HepG2 (cell line): Measurements from ENCODE around the gene ULK3. TPM values are rescaled to one million over a fixed set of nuclear protein-coding genes. Genes with fewer than 3 reads are reported as not detected.

Source experiments
- ATAC-seq: fragments of 200-7000 bp; cut with Tn5 transposase; 3 replicates; pipeline ENCODE4 v1.9.1; 2020; ENCODE audit warnings: mild to moderate bottlenecking, moderate library complexity
- BruUV-seq: library from RNA; stranded (reverse); fragments of 400-500 nt; replicated peaks from 2 replicates; lab custom pipeline; 2021; lab: Mats Ljungman, UMichigan
- CTCF ChIA-PET: fragments of 300-600 bp; formaldehyde crosslinking; extraction: SDS; loops from one replicate; lab custom pipeline; 2021; ENCODE audit warnings: low total read pairs, inconsistent platforms, low intra/inter-chr PET ratio; lab: Yijun Ruan, JAX
- POLR2A ChIA-PET: fragments of 350-600 bp; sonication (Branson Sonifier 250); formaldehyde crosslinking; loops from one replicate; lab custom pipeline; 2020; ENCODE audit warnings: antibody characterized with exemption, inconsistent platforms; lab: Yijun Ruan, JAX
- DNase-seq: peaks from one replicate; pipeline ENCODE4 v3.0.0-alpha.2; 2015; ENCODE audit warnings: low spot score
- FAIRE-seq: peaks from 3 replicates; lab custom pipeline; 2011; peaks lifted over from hg19 to GRCh38; lab: Jason Lieb, UNC
- H2AFZ ChIP-seq: one replicate; pipeline ENCODE4 v1.6.1; 2011; ENCODE audit warnings: low read length, inconsistent platforms
- H3K27ac ChIP-seq: fragments of 300-600 bp; 3 replicates; pipeline ENCODE4 v1.8.0; 2011; ENCODE audit warnings: mixed run types, mild to moderate bottlenecking, mixed read lengths, low read length, inconsistent platforms; ENCODE audit not compliant: insufficient read depth; ENCODE audit errors: extremely low read length
- H3K27me3 ChIP-seq, 2 experiments: fragments of 200-600 bp in 1 of 2; 2 replicates in 1 of 2; 3 replicates in 1 of 2; pipeline versions ENCODE4 v1.6.0 to v1.8.0; 2011; ENCODE audit warnings: low read length in 2 of 2, mild to moderate bottlenecking in 2 of 2, moderate library complexity in 2 of 2, inconsistent platforms in 1 of 2; ENCODE audit not compliant: insufficient read depth in 2 of 2, control insufficient read depth in 1 of 2
- H3K36me3 ChIP-seq, 2 experiments: fragments of 200-600 bp in 1 of 2; replicated peaks in 1 of 2; 2 replicates in 1 of 2; 3 replicates in 1 of 2; pipeline versions ENCODE4 v1.5.1 to v1.8.0; 2011; ENCODE audit warnings: low read length in 2 of 2, inconsistent platforms in 1 of 2; ENCODE audit not compliant: insufficient read depth in 2 of 2, control insufficient read depth in 1 of 2
- H3K4me1 ChIP-seq: 2 replicates; pipeline ENCODE4 v1.5.1; 2012; ENCODE audit warnings: low read length, inconsistent platforms; ENCODE audit not compliant: insufficient read depth
- H3K4me2 ChIP-seq: 2 replicates; pipeline ENCODE4 v1.6.0; 2011; ENCODE audit warnings: low read depth, low read length, inconsistent platforms
- H3K4me3 ChIP-seq, 3 experiments: fragments of 200-600 bp in 1 of 3; sonication (generic), shearing (Covaris generic) in 1 of 3; replicated peaks in 1 of 3; 2 replicates each; pipeline ENCODE4 v1.5.1; 2011 to 2016; ENCODE audit warnings: low read length in 3 of 3, inconsistent platforms in 2 of 3, low read depth in 2 of 3, mild to moderate bottlenecking in 2 of 3, control low read depth in 1 of 3, mixed read lengths in 1 of 3; ENCODE audit not compliant: insufficient read depth in 1 of 3
- H3K79me2 ChIP-seq: one replicate; pipeline ENCODE4 v1.6.1; 2011; ENCODE audit warnings: low read length, inconsistent platforms; ENCODE audit not compliant: insufficient read depth
- H3K9ac ChIP-seq: 2 replicates; pipeline ENCODE4 v1.6.0; 2011; ENCODE audit warnings: mild to moderate bottlenecking, low read depth, low read length, inconsistent platforms; ENCODE audit not compliant: insufficient read depth
- H3K9me3 ChIP-seq: 2 replicates; pipeline ENCODE4 v1.5.1; 2012; ENCODE audit warnings: mild to moderate bottlenecking, low read length
- H4K20me1 ChIP-seq: 2 replicates; pipeline ENCODE4 v1.6.0; 2011; ENCODE audit warnings: inconsistent platforms, mild to moderate bottlenecking, low read length, moderate library complexity; ENCODE audit not compliant: insufficient read depth
- AHR ChIP-seq: IDR thresholded peaks from 2 replicates; pipeline ENCODE4 v1.6.1; 2018; ENCODE audit warnings: missing genetic modification reagents, missing compliant biosample characterization
- ELF1 ChIP-seq: sonication (generic); formaldehyde crosslinking; IDR thresholded peaks from 2 replicates; pipeline ENCODE4 v1.4.0; 2020; ENCODE audit warnings: missing genetic modification reagents
- ESRRA ChIP-seq: sonication (generic); formaldehyde crosslinking; IDR thresholded peaks from 2 replicates; pipeline ENCODE4 v1.5.1; 2020; ENCODE audit warnings: mild to moderate bottlenecking, low read depth, missing genetic modification reagents
- EZH2 ChIP-seq: conservative IDR thresholded peaks from 2 replicates; pipeline ENCODE4 v1.6.1; 2012; ENCODE audit warnings: mild to moderate bottlenecking, low read depth, low read length, moderate library complexity
- FIP1L1 ChIP-seq: fragments of 200-400 bp; formaldehyde crosslinking; IDR thresholded peaks from 2 replicates; pipeline ENCODE4 v1.6.1; 2018; ENCODE audit warnings: low read depth, mild to moderate bottlenecking, low read length, moderate library complexity, borderline replicate concordance; ENCODE audit not compliant: insufficient read depth
- FOXM1 ChIP-seq: sonication (generic); formaldehyde crosslinking; IDR thresholded peaks from 2 replicates; pipeline ENCODE4 v1.5.0; 2020; ENCODE audit warnings: missing genetic modification reagents
- NFE2L1 ChIP-seq: sonication (generic); formaldehyde crosslinking; IDR thresholded peaks from 2 replicates; pipeline ENCODE4 v1.4.0; 2020; ENCODE audit warnings: missing genetic modification reagents, mild to moderate bottlenecking, borderline replicate concordance
- ZNF556 ChIP-seq: sonication (generic); formaldehyde crosslinking; IDR thresholded peaks from 2 replicates; pipeline ENCODE4 v1.4.0; 2020; ENCODE audit warnings: mild to moderate bottlenecking, missing genetic modification reagents, borderline replicate concordance
- ZNF761 ChIP-seq: sonication (generic); formaldehyde crosslinking; conservative IDR thresholded peaks from 2 replicates; pipeline ENCODE4 v1.4.0; 2020; ENCODE audit warnings: mild to moderate bottlenecking, missing genetic modification reagents
- WGBS: methylation state at CpG from one replicate; pipeline ENCODE4 v1.1.6; 2017; ENCODE audit warnings: low lambda C conversion rate; 5-methylcytosine and 5-hydroxymethylcytosine counted together
- in situ Hi-C: cut with HindIII; loops from 2 replicates; pipeline ENCODE4 v1.10.0; 2017; ENCODE audit warnings: low pct_unique_long_range_greater_than_20kb; ENCODE audit not compliant: extremely low pct_ligation_motif_present
- intact Hi-C: fragments of 100-400 bp; cut with micrococcal nuclease; formaldehyde crosslinking; loops from one replicate; pipeline ENCODE4 v1.10.0; 2022; ENCODE audit not compliant: unreplicated experiment
- polyA plus RNA-seq, 8 experiments: library from polyadenylated mRNA; depleted of rRNA in 3 of 8; stranded (reverse) in 7 of 8; unstranded in 1 of 8; fragments of >200 nt; fragmentation: Illumina TruSeq in 4 of 8; extraction: Trizol in 4 of 8; gene quantifications; 2 replicates each; pipeline versions ENCODE4 v1.2.1 to v1.2.3, GENCODE V29; 2011 to 2016; ENCODE audit warnings: low read depth in 4 of 8, missing spikeins in 1 of 8, mixed read lengths in 1 of 8; ENCODE audit not compliant: insufficient read depth in 1 of 8
- total RNA-seq, 5 experiments: library from RNA; depleted of rRNA; stranded (reverse); fragments of >200 nt; fragmentation: Illumina TruSeq; extraction: Trizol; gene quantifications; 2 replicates each; pipeline ENCODE4 v1.2.3, GENCODE V29; 2016; ENCODE audit warnings: low read depth in 1 of 5
- TF ChIP-seq, protein P1 (sequence below): IDR thresholded peaks from 2 replicates; pipeline ENCODE4 v1.6.1; 2016; ENCODE audit warnings: mild to moderate bottlenecking, missing biosample characterization, missing genetic modification reagents

The ULK3 gene
- total and polyA plus RNA-seq, 2 of the 13 experiments (the other 11 are each of a cell fraction or from before 2014, with no cell fraction given): 15.2 to 23.7 TPM

DNA sequence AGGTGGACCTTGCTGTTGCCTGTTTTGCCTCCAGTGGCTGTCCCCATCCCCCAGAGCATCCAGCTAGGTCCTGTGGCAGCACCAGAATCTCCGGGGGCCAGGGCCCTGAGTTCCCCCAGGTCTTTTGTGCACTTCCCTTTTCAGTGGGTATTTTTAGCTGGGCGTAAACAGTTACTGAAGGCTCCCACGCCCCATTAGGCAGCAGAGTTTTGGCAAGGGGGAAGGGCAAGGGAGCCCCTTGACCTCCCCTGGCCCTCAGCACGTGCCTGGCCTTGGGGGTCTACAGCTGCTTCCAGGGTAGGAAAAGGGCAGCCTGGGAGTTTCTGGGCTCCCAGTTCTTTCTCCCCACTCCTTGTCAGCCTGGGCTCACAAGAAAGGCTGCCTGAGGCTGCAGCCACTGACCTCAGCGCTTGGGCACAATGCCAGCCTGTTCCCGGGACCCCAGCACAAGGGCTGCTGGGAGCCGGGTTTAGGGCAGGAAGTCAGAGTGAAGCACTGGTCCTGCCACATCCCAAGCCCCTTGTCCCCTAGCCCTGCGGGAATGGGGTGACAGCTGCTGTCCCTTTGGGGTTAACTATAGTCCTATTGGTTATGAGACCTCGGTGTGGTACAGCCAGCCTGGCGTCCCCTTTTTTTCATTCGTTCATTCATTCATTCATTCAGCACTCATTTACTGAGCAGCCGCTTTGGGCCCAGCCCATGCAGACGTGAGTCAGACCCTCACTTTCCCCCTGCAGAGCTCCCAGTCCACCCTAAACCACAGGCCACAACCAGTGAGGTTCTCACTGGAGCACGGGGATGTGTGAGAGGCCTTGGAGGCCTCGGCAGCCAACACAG lies 52.7 kb downstream of the ULK3 start (continued):
- TF ChIP-seq AHR (CRISPR knock-in tag) (no peak), ZNF761 (CRISPR knock-in tag) (no peak)

- TF ChIP-seq ZNF556 (CRISPR knock-in tag) (no peak), EZH2 (no peak), ELF1 (CRISPR knock-in tag) (no peak), ESRRA (CRISPR knock-in tag) (no peak), NFE2L1 (CRISPR knock-in tag) (no peak), FOXM1 (no peak), FIP1L1 (no peak), ZNF761 (CRISPR knock-in tag) (no peak)
- TF ChIP-seq, protein P1, sequence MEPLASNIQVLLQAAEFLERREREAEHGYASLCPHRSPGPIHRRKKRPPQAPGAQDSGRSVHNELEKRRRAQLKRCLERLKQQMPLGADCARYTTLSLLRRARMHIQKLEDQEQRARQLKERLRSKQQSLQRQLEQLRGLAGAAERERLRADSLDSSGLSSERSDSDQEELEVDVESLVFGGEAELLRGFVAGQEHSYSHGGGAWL (CRISPR knock-in tag): no peak
- TF ChIP-seq, all 625 proteins: peak for 0
- in situ Hi-C loops (loop anchor here (10.0 kb wide), 1 partner anchor 245 kb away; the partner anchor contains the start of gene ARID3B), intact Hi-C loops (no loop called here)
- Histone ChIP-seq H3K27ac (no peak overlapping the region), H3K36me3 (peaks cover 8 to 28% of the 10 kb centered on the region in 2 experiments; a peak in 4 of 5 replicates), H3K79me2 (peaks cover 45% of the 10 kb centered on the region), H3K4me3 (no peak overlapping the region), H3K4me1 (peaks cover 31% of the 10 kb centered on the region), H4K20me1 (peaks cover 27% of the 10 kb centered on the region; the same call in 1 of the 2 replicates), H3K9ac (no peak overlapping the region), H3K4me2 (no peak overlapping the region), H3K9me3 (no peaks in the 10 kb centered on the region), H3K27me3 (no peaks in the 10 kb centered on the region), H2AFZ (no peak overlapping the region)
- POLR2A ChIA-PET: interaction anchor here (1.7 kb wide), 1 partner anchor 10 kb away, joined by 3 read pairs; no protein-coding TSS in a partner anchor
- ATAC-seq (no peak), DNase-seq (no peak), FAIRE-seq (no peak)
- 78% methylated on average over 3 of the region's 3 CpGs for WGBS
- CTCF ChIA-PET: no interaction called here
- BruUV-seq: no TSS peak
Measured at GRCh38 chr15:74789741-74790079, 53.2 kb downstream of the ULK3 start.
